ENCODE data around the gene ZNF576. TPM values are rescaled to one million over a fixed set of nuclear protein-coding genes. Genes with fewer than 3 reads are reported as not detected.

ZNF576 gene
- total RNA-seq, 1 experiment from 2014 or later, result 18.6 TPM

- no peak for DNase-seq
- Histone ChIP-seq H3K36me3 (replicated peaks; ENCODE audit: control insufficient read depth, insufficient read depth, low read length) (peaks cover 2% of the 10 kb centered on the region), H3K27me3 (ENCODE audit: control insufficient read depth, insufficient read depth, low read length) (no peaks in the 10 kb centered on the region), H3K4me3 (ENCODE audit: insufficient read depth, low read depth, low read length) (no peak overlapping the region)
Measured at GRCh38 chr19:43563816-43564457, 32.5 kb upstream of the ZNF576 start.

- Histone ChIP-seq H3K4me3 (ENCODE audit: insufficient read depth, low read depth, low read length) (no peak overlapping the region), H3K27me3 (ENCODE audit: control insufficient read depth, insufficient read depth, low read length) (no peaks in the 10 kb centered on the region), H3K36me3 (replicated peaks; ENCODE audit: control insufficient read depth, insufficient read depth, low read length) (peaks cover 2% of the 10 kb centered on the region)
- DNase-seq, result no peak
Measured at GRCh38 chr19:43564800-43565199, 31.6 kb upstream of the ZNF576 start.

- no peak for DNase-seq
Measured at GRCh38 chr19:43569657-43570056, 26.7 kb upstream of the ZNF576 start.

GRCh38 chr19:43570174-43570791 is 26.1 kb upstream of the ZNF576 start:
- Histone ChIP-seq H3K36me3 (replicated peaks; ENCODE audit: control insufficient read depth, insufficient read depth, low read length) (peaks cover 1% of the 10 kb centered on the region), H3K4me3 (ENCODE audit: insufficient read depth, low read depth, low read length) (no peak overlapping the region), H3K27me3 (ENCODE audit: control insufficient read depth, insufficient read depth, low read length) (no peaks in the 10 kb centered on the region)
- no peak for DNase-seq

More at GRCh38 chr19:43569657-43570056, 26.7 kb upstream of the ZNF576 start:
- Histone ChIP-seq H3K36me3 (replicated peaks; ENCODE audit: control insufficient read depth, insufficient read depth, low read length) (peaks cover 1% of the 10 kb centered on the region), H3K27me3 (ENCODE audit: control insufficient read depth, insufficient read depth, low read length) (no peaks in the 10 kb centered on the region), H3K4me3 (ENCODE audit: insufficient read depth, low read depth, low read length) (no peak overlapping the region)

- no peak overlapping the region for H3K4me3 ChIP-seq (ENCODE audit: insufficient read depth, low read depth, low read length)
Measured at GRCh38 chr19:43572171-43572588, 24.2 kb upstream of the ZNF576 start.

GRCh38 chr19:43574424-43575155 is 21.8 kb upstream of the ZNF576 start:
- no peak for DNase-seq
- Histone ChIP-seq H3K36me3 (replicated peaks; ENCODE audit: control insufficient read depth, insufficient read depth, low read length) (peaks cover 1% of the 10 kb centered on the region), H3K4me3 (ENCODE audit: insufficient read depth, low read depth, low read length) (peak overlapping the region; percentile 67), H3K27me3 (ENCODE audit: control insufficient read depth, insufficient read depth, low read length) (no peaks in the 10 kb centered on the region)

More at GRCh38 chr19:43572171-43572588, 24.2 kb upstream of the ZNF576 start:
- no peak for DNase-seq
- peaks cover 1% of the 10 kb centered on the region for H3K36me3 ChIP-seq (replicated peaks; ENCODE audit: control insufficient read depth, insufficient read depth, low read length)
- no peaks in the 10 kb centered on the region for H3K27me3 ChIP-seq (ENCODE audit: control insufficient read depth, insufficient read depth, low read length)

- peak; percentile 97 for DNase-seq
- H3K27me3 ChIP-seq (ENCODE audit: control insufficient read depth, insufficient read depth, low read length), result no peaks in the 10 kb centered on the region
- peak within 1 kb of the TSS; percentile 67 for H3K4me3 ChIP-seq (ENCODE audit: insufficient read depth, low read depth, low read length)
- peaks cover 1% of the 10 kb centered on the region for H3K36me3 ChIP-seq (replicated peaks; ENCODE audit: control insufficient read depth, insufficient read depth, low read length)
Measured at GRCh38 chr19:43575156-43575950, 21.0 kb upstream of the ZNF576 start, which contains the start of the genes PINLYP and XRCC1. Gene PINLYP, plus strand, starts transcription at chr19:43575801. Its CDS starts 1,391 bp downstream, at chr19:43577192. Gene XRCC1, minus strand, starts transcription at chr19:43575527. Its CDS starts 69 bp downstream, at chr19:43575458.

GRCh38 chr19:43575955-43576878 is 20.2 kb upstream of the ZNF576 start:
- Histone ChIP-seq H3K4me3 (ENCODE audit: insufficient read depth, low read depth, low read length) (peak overlapping the region; percentile 33), H3K36me3 (replicated peaks; ENCODE audit: control insufficient read depth, insufficient read depth, low read length) (peaks cover 1% of the 10 kb centered on the region; the same call in 1 of the 2 replicates), H3K27me3 (ENCODE audit: control insufficient read depth, insufficient read depth, low read length) (no peaks in the 10 kb centered on the region)
- DNase-seq, result no peak

- no peaks in the 10 kb centered on the region for H3K36me3 ChIP-seq (replicated peaks; ENCODE audit: control insufficient read depth, insufficient read depth, low read length)
- DNase-seq, result no peak
Measured at GRCh38 chr19:43578787-43579186, 17.6 kb upstream of the ZNF576 start.

GRCh38 chr19:43581467-43581866 is 14.9 kb upstream of the ZNF576 start:
- H3K4me3 ChIP-seq (ENCODE audit: insufficient read depth, low read depth, low read length), result no peak overlapping the region
- DNase-seq, result no peak
- H3K36me3 ChIP-seq (replicated peaks; ENCODE audit: control insufficient read depth, insufficient read depth, low read length), result no peaks in the 10 kb centered on the region
- H3K27me3 ChIP-seq (ENCODE audit: control insufficient read depth, insufficient read depth, low read length), result no peaks in the 10 kb centered on the region

More at GRCh38 chr19:43578787-43579186, 17.6 kb upstream of the ZNF576 start:
- Histone ChIP-seq H3K27me3 (ENCODE audit: control insufficient read depth, insufficient read depth, low read length) (no peaks in the 10 kb centered on the region), H3K4me3 (ENCODE audit: insufficient read depth, low read depth, low read length) (no peak overlapping the region)

GRCh38 chr19:43582495-43582894 is 13.9 kb upstream of the ZNF576 start:
- no peak overlapping the region for H3K4me3 ChIP-seq (ENCODE audit: insufficient read depth, low read depth, low read length)
- H3K36me3 ChIP-seq (replicated peaks; ENCODE audit: control insufficient read depth, insufficient read depth, low read length), result no peaks in the 10 kb centered on the region

GRCh38 chr19:43584484-43584883 is 11.9 kb upstream of the ZNF576 start:
- no peak overlapping the region for H3K4me3 ChIP-seq (ENCODE audit: insufficient read depth, low read depth, low read length)
- H3K27me3 ChIP-seq (ENCODE audit: control insufficient read depth, insufficient read depth, low read length), result no peaks in the 10 kb centered on the region
- peaks cover 4% of the 10 kb centered on the region for H3K36me3 ChIP-seq (replicated peaks; ENCODE audit: control insufficient read depth, insufficient read depth, low read length)
- no peak for DNase-seq

More at GRCh38 chr19:43582495-43582894, 13.9 kb upstream of the ZNF576 start:
- no peak for DNase-seq
- no peaks in the 10 kb centered on the region for H3K27me3 ChIP-seq (ENCODE audit: control insufficient read depth, insufficient read depth, low read length)

GRCh38 chr19:43586346-43586745 is 10.0 kb upstream of the ZNF576 start:
- no peak for DNase-seq

More at GRCh38 chr19:43586346-43586745, 10.0 kb upstream of the ZNF576 start:
- H3K4me3 ChIP-seq (ENCODE audit: insufficient read depth, low read depth, low read length), result no peak overlapping the region
- H3K36me3 ChIP-seq (replicated peaks; ENCODE audit: control insufficient read depth, insufficient read depth, low read length), result peaks cover 4% of the 10 kb centered on the region
- H3K27me3 ChIP-seq (ENCODE audit: control insufficient read depth, insufficient read depth, low read length), result no peaks in the 10 kb centered on the region
